ENCODE data around the gene PLXNA4.
A peak's percentile ranks its signal among the peaks of the same experiment; 100 is the strongest.

The PLXNA4 gene

GRCh38 chr7:132155715-132156114, 420.6 kb downstream of the PLXNA4 start:
- no peak for DNase-seq

- no peak for DNase-seq
These were observed 421.4 kb downstream of the PLXNA4 start for GRCh38 chr7:132154695-132155471.

GRCh38 chr7:132154248-132154647, 422.0 kb downstream of the PLXNA4 start:
- DNase-seq: no peak

GRCh38 chr7:132152131-132152889, 424.0 kb downstream of the PLXNA4 start:
- no peak for DNase-seq

GRCh38 chr7:132150711-132151110, 425.6 kb downstream of the PLXNA4 start:
- DNase-seq: no peak

GRCh38 chr7:132149436-132150304, 426.6 kb downstream of the PLXNA4 start:
- DNase-seq: no peak

- no peak for DNase-seq
These were observed 427.4 kb downstream of the PLXNA4 start for GRCh38 chr7:132148876-132149275.

- peak; percentile 90 for DNase-seq
These were observed 430.8 kb downstream of the PLXNA4 start for GRCh38 chr7:132145466-132145865.

- DNase-seq: no peak
These were observed 431.2 kb downstream of the PLXNA4 start for GRCh38 chr7:132145063-132145462.

- DNase-seq: no peak
These were observed 434.3 kb downstream of the PLXNA4 start for GRCh38 chr7:132142006-132142405.

GRCh38 chr7:132141109-132141508, 435.2 kb downstream of the PLXNA4 start:
- no peak for DNase-seq

- DNase-seq: peak; percentile 19
These were observed 435.9 kb downstream of the PLXNA4 start for GRCh38 chr7:132140341-132140740.

- DNase-seq: no peak
These were observed 437.5 kb downstream of the PLXNA4 start for GRCh38 chr7:132138817-132139216.

GRCh38 chr7:132137681-132138080, 438.6 kb downstream of the PLXNA4 start:
- DNase-seq: no peak

GRCh38 chr7:132135746-132136385, 440.4 kb downstream of the PLXNA4 start:
- DNase-seq: no peak

- DNase-seq: no peak
These were observed 441.3 kb downstream of the PLXNA4 start for GRCh38 chr7:132134814-132135445.

GRCh38 chr7:132133501-132133900, 442.8 kb downstream of the PLXNA4 start:
- DNase-seq: no peak

- DNase-seq: no peak
These were observed 445.1 kb downstream of the PLXNA4 start for GRCh38 chr7:132131196-132131595.

GRCh38 chr7:132130497-132130896, 445.8 kb downstream of the PLXNA4 start:
- DNase-seq: no peak

GRCh38 chr7:132125872-132126595, 450.2 kb downstream of the PLXNA4 start:
- DNase-seq: no peak

- no peak for DNase-seq
These were observed 451.2 kb downstream of the PLXNA4 start for GRCh38 chr7:132125096-132125495.

- DNase-seq: no peak
These were observed 451.7 kb downstream of the PLXNA4 start for GRCh38 chr7:132124575-132124974.
